ENCODE measurements around the gene RAD51B. TPM values are rescaled to one million over a fixed set of nuclear protein-coding genes. Genes with fewer than 3 reads are reported as not detected.

Gene RAD51B
- total RNA-seq, 2 donors from 2014 or later: 37.0 to 49.7 TPM

DNA sequence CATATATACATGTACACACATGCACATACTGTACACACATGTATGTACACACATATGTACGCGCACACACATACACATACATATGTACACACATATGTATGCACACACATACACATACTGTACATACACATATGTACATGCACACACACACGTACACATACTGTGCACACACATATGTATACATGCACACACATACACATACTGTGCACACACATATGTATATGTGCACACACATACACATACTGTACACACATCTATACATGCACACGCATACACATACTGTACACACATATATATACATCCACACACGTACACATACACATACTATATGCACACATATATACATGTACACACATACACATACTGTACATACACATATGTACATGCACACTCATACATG lies 853.9 kb downstream of the RAD51B start:
- Mint-ChIP-seq H3K27me3 (no peaks in the 10 kb centered on the region), H3K4me3 (no peak overlapping the region), H3K27ac (no peak overlapping the region), H3K36me3 (ENCODE audit: low read depth) (no peaks in the 10 kb centered on the region), H3K4me1 (peaks cover 15% of the 10 kb centered on the region), H3K9me3 (no peaks in the 10 kb centered on the region)
- no peak for ATAC-seq (replicated peaks)

DNA sequence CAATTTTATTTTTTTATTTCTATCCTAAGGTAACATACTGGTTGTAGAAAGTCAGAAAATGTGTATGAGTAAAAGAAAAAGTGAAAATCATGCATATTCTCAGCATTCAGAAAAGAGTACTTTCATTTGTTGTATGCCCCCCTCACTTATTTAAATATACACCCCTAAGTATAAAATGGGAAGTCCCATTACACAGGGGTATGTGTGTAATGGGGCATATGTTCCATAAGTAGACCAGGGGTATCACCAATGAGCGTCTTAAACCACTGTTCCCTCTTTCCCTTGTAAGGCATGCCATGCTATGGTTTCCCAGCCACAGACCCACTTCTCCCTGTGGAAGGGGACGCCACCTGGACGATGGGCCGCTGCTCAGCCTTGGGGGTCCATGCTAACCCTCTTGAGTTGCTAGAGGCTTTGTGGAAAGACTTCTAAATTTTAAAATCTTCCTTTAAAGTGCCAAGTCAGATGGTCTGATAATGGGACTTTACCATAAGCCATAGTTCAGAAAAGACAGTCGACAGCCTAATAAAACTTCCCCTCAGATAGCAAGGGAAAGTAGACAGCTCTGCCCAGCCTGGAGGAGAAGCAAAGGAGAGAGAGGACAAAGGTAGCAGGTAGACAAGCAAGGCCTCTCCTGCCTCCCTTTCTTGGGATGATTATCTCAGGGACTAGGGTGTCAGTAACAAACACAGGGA lies 855.1 kb downstream of the RAD51B start:
- Mint-ChIP-seq H3K4me1 (peaks cover 15% of the 10 kb centered on the region), H3K27ac (no peak overlapping the region), H3K36me3 (ENCODE audit: low read depth) (no peaks in the 10 kb centered on the region), H3K4me3 (no peak overlapping the region), H3K9me3 (no peaks in the 10 kb centered on the region), H3K27me3 (no peaks in the 10 kb centered on the region)
- ATAC-seq (replicated peaks): no peak

DNA sequence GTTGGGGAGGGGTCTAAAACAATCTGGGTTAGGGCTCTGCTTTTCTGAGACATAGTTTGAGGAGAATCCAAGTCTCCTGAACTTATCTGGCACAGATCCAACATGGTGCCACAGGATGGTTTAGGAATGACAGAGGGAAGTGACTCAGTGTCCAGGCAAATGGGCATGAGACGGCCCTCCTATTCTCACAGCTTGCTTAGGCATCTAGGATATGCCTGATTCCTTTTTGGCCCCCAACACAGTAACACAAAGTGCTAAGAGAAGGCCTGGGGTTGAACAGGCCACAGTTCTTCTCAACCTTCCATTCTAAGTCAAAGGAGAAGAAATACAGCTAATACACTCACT lies 855.6 kb downstream of the RAD51B start:
- H3K27ac Mint-ChIP-seq: no peak overlapping the region
- no peak for ATAC-seq (replicated peaks)
- H3K4me1 Mint-ChIP-seq: peaks cover 15% of the 10 kb centered on the region
- no peaks in the 10 kb centered on the region for H3K9me3 Mint-ChIP-seq
- no peaks in the 10 kb centered on the region for H3K36me3 Mint-ChIP-seq (ENCODE audit: low read depth)
- H3K27me3 Mint-ChIP-seq: no peaks in the 10 kb centered on the region
- no peak overlapping the region for H3K4me3 Mint-ChIP-seq

DNA sequence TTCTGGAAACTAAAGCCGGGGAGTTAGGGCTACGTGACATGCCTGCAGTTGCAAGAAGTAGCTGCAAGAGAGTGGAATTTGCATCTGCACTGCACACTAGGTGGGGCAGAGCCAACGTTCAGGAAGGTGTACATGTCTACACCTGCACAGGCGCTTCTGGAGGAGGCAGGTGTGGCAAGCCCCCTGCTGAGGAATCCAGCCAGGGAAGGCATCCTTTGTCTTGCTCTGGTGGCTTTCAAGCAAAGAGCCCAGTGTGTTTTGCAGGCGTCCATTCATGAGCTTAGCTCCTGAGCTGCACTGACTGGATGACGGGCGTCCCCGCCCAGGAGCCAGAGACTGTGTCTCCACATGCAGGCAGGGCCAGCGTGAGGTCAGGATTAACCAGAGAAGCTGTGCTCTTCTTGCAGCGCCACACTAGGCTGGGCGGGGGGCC lies 856.9 kb downstream of the RAD51B start:
- H3K36me3 Mint-ChIP-seq (ENCODE audit: low read depth): no peaks in the 10 kb centered on the region
- H3K4me3 Mint-ChIP-seq: no peak overlapping the region
- no peak for ATAC-seq (replicated peaks)
- H3K27me3 Mint-ChIP-seq: no peaks in the 10 kb centered on the region
- no peak overlapping the region for H3K27ac Mint-ChIP-seq
- H3K9me3 Mint-ChIP-seq: no peaks in the 10 kb centered on the region
- peaks cover 21% of the 10 kb centered on the region for H3K4me1 Mint-ChIP-seq

DNA sequence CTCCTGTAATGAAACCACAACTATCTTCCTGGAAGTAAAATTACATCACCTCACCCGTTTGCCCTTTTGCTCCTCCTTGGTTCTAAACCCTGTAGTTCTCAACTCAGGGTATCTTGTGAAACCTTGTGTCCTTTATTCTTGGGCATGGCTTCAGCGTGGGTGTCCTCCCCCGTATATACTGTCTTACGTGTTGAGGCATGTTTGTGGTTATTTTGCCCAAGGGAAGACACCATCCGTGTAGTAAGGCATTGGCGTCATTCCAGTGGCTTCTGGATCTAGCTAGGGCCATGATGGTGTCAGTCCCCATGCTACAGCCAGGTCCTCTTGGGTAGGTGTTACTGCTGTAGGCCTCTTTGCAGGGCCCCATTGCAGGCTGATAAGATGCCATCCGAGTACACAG lies 857.9 kb downstream of the RAD51B start:
- Mint-ChIP-seq H3K36me3 (ENCODE audit: low read depth) (no peaks in the 10 kb centered on the region), H3K9me3 (no peaks in the 10 kb centered on the region), H3K27ac (peak overlapping the region; percentile 33)

DNA sequence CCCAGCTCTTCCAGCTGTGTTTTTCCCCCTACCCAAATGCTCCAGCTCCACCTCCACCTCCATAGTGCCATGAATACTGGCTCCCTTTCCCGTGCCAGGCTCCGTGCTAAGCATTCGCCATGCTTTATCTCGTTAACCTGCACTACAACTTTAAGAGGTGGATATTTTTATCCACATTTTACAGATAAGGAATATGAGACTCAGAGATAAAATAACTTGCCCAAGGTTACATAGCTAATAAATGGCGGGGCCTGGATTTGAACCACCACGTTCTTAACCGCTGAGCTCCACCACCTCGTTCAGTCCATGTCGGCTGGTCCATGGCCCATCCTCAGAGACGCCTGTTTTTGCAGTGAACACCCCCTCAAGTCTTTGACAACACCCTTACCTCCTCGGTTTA lies 858.3 kb downstream of the RAD51B start:
- H3K27ac Mint-ChIP-seq: peak overlapping the region; percentile 33
- no peak overlapping the region for H3K4me3 Mint-ChIP-seq
- no peak for ATAC-seq (replicated peaks)
- no peaks in the 10 kb centered on the region for H3K9me3 Mint-ChIP-seq
- no peaks in the 10 kb centered on the region for H3K36me3 Mint-ChIP-seq (ENCODE audit: low read depth)
- H3K27me3 Mint-ChIP-seq: no peaks in the 10 kb centered on the region
- H3K4me1 Mint-ChIP-seq: peaks cover 25% of the 10 kb centered on the region

More for the DNA sequence above, 857.9 kb downstream of the RAD51B start:
- no peak overlapping the region for H3K4me3 Mint-ChIP-seq
- no peaks in the 10 kb centered on the region for H3K27me3 Mint-ChIP-seq
- no peak for ATAC-seq (replicated peaks)
- peaks cover 21% of the 10 kb centered on the region for H3K4me1 Mint-ChIP-seq

DNA sequence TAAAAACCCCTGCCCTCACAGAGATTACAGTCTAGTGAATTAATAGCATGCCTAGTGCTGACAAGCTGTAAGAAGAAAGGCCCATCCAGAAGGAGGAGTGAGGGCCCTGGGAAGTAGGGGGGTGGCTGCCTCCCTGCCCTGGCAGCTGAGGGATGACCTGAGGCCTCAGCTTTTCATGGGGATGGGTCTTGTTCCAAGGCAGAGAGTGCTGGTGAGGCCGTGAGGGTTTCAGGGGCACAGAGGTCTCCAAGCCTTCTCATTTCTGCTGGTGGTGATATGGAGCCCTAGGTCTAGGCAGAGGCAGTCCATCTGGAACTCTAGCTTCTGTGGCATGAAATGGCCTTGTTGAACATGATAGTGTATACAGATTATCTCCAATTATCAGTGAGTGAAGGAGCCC lies 858.9 kb downstream of the RAD51B start:
- Mint-ChIP-seq H3K4me3 (no peak overlapping the region), H3K27ac (no peak overlapping the region)

DNA sequence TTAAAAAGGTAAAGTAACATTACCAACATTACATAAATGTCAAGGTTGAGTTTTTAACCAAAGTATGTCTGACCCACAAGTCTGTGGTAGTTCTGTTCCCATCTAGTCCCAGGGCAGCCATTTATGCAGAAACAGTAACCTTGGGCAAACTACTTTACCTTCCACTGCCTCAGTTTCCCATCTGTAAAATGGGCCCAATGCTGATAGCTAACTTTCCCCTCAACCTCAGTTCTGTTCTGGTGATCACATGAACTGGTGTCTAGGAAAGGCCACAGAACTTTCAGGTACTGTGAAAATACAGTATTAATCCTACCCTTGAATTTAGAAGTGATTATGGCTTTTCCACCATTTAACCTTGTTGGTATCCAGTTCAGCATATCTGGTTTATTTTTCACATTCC lies 859.7 kb downstream of the RAD51B start:
- Mint-ChIP-seq H3K27me3 (no peaks in the 10 kb centered on the region), H3K27ac (no peak overlapping the region), H3K9me3 (no peaks in the 10 kb centered on the region), H3K36me3 (ENCODE audit: low read depth) (no peaks in the 10 kb centered on the region), H3K4me1 (peaks cover 35% of the 10 kb centered on the region), H3K4me3 (no peak overlapping the region)
- ATAC-seq (replicated peaks): no peak

More for the DNA sequence above, 858.9 kb downstream of the RAD51B start:
- Mint-ChIP-seq H3K4me1 (peaks cover 29% of the 10 kb centered on the region), H3K27me3 (no peaks in the 10 kb centered on the region), H3K9me3 (no peaks in the 10 kb centered on the region), H3K36me3 (ENCODE audit: low read depth) (no peaks in the 10 kb centered on the region)
- no peak for ATAC-seq (replicated peaks)

DNA sequence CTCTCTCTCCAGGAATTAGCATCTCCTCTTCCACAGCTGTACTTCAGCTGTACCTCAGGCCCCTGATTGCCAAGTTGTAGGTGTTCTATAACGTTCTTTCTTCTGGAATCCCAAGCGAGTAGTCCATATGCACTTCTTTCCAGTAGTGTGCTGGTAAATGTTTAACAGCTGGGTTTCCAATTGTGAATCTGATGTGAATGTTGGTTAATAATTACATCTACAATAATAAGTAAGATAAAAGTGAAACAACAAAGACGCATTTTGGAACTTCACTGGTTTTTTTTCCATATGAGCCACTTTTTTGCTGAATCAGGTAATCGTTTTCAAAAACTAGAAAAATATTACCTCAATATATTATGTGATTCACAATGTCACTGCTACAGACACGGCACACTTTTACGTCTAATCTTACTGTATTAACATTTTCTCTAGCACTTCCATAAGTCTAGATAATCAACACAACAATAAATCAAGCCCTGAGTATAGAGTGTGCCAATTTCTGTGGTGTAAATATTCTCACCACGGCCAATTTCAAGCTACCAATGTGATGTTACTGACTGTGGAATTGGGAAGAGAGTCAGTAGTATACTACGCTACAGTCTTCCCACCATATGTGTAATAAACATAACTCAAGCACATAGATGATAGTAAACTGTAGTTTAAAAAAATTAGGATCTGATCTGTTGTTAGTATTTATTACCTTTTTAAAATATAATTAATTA lies 860.3 kb downstream of the RAD51B start:
- Mint-ChIP-seq H3K36me3 (ENCODE audit: low read depth) (no peaks in the 10 kb centered on the region), H3K27ac (no peak overlapping the region), H3K4me3 (no peak overlapping the region)

DNA sequence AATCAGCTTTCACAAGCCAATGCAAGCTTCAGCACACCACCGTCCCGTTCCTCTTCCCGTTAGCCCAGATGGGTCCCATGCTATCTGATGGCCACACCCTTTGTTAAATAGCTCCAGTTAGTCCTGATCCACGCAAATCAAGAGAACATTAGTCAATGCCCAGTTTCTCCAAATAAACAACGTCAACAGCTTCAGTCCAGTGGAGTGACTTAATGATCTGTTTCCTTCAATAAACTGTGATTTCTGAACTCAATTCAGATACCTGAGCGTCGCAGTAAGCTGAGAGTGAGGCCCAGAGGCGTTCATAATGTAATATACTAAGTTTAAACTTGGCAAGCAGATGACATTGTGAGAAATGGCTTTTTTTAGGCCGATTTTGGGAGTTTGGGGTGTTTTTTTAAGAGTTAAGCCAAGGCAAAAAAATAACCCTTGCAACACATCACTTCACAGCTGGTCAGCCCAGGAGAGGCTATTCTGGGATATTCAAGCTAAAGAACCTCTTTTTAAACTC lies 861.0 kb downstream of the RAD51B start:
- Mint-ChIP-seq H3K4me3 (no peak overlapping the region), H3K9me3 (no peaks in the 10 kb centered on the region), H3K36me3 (ENCODE audit: low read depth) (no peaks in the 10 kb centered on the region), H3K27me3 (no peaks in the 10 kb centered on the region), H3K4me1 (peaks cover 47% of the 10 kb centered on the region), H3K27ac (peak overlapping the region; percentile 95)
- ATAC-seq (replicated peaks): no peak

More for the DNA sequence above, 860.3 kb downstream of the RAD51B start:
- no peaks in the 10 kb centered on the region for H3K27me3 Mint-ChIP-seq
- H3K4me1 Mint-ChIP-seq: peaks cover 41% of the 10 kb centered on the region
- ATAC-seq (replicated peaks): no peak
- H3K9me3 Mint-ChIP-seq: no peaks in the 10 kb centered on the region

DNA sequence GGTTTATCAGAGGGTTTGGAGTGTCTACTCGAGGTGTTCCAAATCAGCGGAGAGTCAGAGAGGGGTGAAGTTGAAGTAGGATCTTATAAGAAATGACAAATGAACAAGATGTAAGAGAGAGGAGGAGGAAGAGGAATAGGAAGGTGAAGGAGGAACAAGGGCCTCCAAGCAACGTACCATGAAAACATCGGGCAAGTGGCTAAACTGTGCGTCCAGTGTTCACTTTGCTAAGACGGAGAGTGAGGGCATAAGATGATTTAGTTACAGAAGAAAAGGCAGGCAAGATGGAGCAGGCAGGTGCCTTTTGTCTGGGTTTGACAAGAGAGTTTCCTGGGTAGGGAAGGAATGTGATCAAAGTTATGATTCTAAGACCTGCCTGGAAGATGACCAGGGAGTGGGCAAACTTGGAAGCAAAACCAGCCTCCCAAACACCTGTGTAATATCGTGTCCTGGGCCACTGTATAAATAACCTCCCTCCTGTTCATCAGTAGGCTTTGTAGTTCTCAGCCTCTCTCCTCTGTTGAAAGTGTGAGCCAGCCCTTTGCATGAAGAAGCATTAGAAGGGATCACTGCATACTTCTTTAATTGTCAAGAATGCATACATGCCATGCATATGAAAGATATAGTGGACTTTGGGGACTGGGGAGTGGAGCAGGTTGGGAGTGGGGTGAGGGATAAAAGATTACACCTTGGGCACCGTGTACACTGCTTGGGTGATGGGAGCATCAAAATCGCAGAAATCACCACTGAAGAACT lies 861.9 kb downstream of the RAD51B start:
- no peaks in the 10 kb centered on the region for H3K27me3 Mint-ChIP-seq
- H3K27ac Mint-ChIP-seq: peak overlapping the region; percentile 95
- no peaks in the 10 kb centered on the region for H3K9me3 Mint-ChIP-seq
- ATAC-seq (replicated peaks): no peak
- H3K4me1 Mint-ChIP-seq: peaks cover 52% of the 10 kb centered on the region
- no peaks in the 10 kb centered on the region for H3K36me3 Mint-ChIP-seq (ENCODE audit: low read depth)
- peak overlapping the region; percentile 78 for H3K4me3 Mint-ChIP-seq

DNA sequence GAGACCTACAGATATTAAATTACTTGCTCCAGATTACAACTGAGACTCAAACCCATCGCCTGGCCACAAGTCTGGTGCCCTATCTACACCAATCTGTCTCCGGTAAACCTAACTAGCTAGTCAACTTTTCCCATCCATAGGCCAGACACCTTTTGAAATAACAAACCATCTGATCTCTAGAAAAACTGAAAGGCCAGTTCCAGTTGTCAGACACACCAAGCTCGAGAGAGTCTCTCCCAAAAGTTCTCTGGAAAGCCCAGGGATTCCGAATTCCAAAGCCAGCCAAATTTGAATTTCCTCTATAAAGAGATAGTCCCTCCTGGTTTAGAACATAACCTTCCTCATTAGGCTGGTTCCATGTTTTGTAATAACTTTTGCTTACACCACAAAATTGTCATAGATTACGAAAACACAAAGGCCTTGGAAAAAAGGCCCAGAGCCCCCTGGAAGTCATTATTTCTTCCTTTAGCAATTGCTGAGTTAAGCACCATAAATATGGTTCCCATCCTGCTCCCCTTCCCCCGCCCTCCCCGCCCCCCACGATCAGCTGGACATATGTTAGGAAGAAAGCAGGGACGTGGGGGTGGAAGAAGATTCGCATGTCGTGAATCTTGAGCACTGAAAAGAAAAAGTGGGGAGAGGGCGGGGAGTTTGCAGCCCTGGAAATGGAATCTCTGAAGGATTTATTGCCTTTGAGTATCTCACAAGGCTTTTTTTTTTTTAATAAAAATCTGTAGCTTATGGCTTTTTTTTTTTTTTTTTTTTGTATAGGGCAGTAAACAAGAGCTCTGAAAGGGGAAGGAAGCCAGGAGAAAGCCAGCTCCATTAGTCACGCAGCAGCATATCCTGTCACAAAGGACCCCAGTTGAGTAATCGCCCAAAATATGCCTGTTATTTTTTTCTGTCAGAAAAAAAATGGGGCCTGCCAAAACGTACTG lies 862.9 kb downstream of the RAD51B start:
- no peaks in the 10 kb centered on the region for H3K27me3 Mint-ChIP-seq
- peak overlapping the region; percentile 78 for H3K4me3 Mint-ChIP-seq
- H3K4me1 Mint-ChIP-seq: peaks cover 53% of the 10 kb centered on the region
- peak overlapping the region; percentile 95 for H3K27ac Mint-ChIP-seq
- H3K9me3 Mint-ChIP-seq: no peaks in the 10 kb centered on the region
- peak; percentile 37 for ATAC-seq (replicated peaks)
- H3K36me3 Mint-ChIP-seq (ENCODE audit: low read depth): no peaks in the 10 kb centered on the region

DNA sequence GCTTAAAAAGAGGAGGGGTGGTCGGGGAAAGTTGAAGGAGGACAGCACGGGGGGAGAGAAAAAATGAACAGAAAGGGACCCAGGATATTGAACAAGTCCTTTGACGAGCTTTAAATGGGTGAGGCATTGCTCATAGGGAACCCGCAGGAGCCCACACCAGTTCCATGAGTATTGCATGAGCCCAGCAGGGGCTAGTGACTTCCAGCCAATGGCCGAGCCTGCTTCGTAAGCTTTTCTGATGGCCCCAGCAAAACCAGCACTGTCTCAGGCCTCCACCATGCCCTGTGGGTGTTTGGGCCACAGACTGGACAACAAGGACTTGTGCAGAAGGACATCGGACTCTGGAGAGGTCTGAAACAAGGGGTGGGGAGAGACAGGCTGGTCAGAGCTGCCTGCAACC lies 863.7 kb downstream of the RAD51B start:
- no peak for ATAC-seq (replicated peaks)
- Mint-ChIP-seq H3K9me3 (no peaks in the 10 kb centered on the region), H3K27ac (peak overlapping the region; percentile 95), H3K27me3 (no peaks in the 10 kb centered on the region), H3K4me3 (peak overlapping the region; percentile 78), H3K4me1 (peaks cover 47% of the 10 kb centered on the region), H3K36me3 (ENCODE audit: low read depth) (no peaks in the 10 kb centered on the region)

All from activated T-helper 17 cell treated with anti-CD3 and anti-CD28 coated beads, Interleukin-2, amount 50 U/mL, for 72 hours (primary cell).